Activated CD4-positive, alpha-beta T cell treated with anti-CD3 and anti-CD28 coated beads for 4 hours (primary cell): ENCODE data around the gene MFSD8.
A peak's percentile ranks its signal among the peaks of the same experiment; 100 is the strongest.
"Not testable (repeated sequence)": the region's sequence is repeated elsewhere in the genome, so short reads cannot be mapped to it uniquely, and the experiment has no call there.

ENCODE experiments used
- DNase-seq, 2 donors: peaks; one replicate each; pipeline ENCODE4 v3.0.0-alpha.2; 2020

Gene MFSD8

GRCh38 chr4:127930175-127930574 is 34.8 kb downstream of the MFSD8 start:
- no peak for DNase-seq

DNA sequence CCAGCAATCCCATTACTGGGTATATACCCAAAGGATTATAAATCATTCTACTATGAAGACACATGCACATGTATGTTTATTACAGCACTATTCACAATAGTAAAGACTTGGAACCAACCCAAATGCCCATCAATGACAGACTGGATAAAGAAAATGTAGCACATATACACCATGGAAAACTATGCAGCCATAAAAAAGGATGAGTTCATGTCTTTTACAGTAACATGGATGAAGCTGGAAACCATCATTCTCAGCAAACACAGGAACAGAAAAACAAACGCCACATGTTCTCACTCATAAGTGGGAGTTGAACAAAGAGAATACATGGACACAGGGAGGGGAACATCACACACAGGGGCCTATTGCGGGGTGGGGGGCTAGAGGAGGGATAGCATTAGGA is 39.3 kb downstream of the MFSD8 start:
- DNase-seq, result not testable (repeated sequence)

DNA sequence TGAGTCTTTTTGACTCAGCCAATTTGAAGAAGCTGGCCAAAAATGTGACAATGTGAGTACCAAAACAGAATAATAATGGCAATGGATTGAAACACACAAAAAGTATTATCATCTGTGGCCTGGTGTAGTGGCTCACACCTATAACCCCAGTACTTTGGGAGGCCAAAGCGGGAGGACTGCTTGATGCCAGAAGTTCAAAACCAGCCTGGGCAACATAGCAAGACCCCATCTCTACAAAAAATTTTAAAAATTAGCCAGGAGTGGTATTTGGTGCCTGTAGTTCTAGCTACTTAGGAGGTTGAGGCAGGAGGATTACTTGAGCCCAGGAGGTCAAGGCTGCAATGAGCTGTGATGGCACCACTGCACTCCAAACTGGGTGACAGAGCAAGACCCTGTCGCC is 42.7 kb downstream of the MFSD8 start:
- DNase-seq, result no peak

DNA sequence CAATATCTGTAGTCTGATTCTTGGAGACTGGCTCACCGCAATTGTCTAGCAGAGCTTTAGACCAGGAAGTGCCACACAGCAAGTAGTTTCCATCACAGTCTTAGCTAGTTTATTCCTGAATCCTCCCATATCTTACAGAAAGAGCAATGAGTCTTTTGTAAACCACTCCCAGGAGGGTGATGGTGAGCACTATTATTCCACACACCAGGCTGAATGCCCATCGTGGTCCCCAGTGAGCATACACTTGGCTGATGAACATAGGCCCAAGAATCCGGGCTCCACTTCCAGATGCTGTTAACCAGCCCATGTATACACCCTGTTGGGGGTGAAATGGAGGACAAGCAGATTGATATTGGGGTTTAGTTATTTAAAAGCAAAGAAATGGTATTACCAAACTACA is 44.5 kb downstream of the MFSD8 start:
- no peak for DNase-seq

DNA sequence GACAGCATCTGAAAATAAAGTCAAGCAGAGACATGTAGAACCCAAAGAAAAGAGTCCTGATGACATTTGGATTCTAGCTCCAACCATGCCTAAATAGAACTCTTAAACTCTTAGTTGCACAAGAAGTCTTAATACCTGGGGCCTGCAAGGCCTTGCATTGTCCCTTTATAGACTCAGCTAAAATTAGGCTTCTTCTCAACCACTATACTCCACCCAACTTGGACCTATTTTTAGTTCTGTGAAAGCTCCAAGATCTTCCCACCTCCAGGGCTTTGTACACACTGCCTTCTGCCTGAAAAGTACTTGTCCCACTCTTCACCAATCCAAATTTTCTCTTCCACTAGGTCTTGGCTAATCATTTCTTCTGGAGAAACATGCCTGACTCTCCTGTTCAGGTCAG is 47.8 kb downstream of the MFSD8 start:
- DNase-seq, result no peak

DNA sequence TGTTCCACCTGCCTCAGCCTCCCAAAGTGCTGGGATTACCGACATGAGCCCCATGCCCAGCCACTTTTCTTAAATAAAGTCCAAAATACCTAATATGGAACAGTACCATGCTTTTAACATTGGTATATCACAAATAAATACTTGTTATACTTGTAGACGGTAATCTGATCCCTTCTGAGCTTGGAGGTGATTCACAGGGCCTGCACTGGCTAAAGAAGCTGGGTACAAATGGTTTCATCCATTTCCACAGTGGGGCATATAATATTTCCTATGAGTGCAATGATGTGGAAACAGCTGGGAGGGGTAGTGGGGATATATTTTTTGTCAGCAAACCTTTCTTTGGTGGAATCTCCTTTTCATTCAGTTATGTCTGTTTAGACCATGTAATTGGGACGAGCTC is 48.5 kb downstream of the MFSD8 start:
- DNase-seq, result no peak

DNA sequence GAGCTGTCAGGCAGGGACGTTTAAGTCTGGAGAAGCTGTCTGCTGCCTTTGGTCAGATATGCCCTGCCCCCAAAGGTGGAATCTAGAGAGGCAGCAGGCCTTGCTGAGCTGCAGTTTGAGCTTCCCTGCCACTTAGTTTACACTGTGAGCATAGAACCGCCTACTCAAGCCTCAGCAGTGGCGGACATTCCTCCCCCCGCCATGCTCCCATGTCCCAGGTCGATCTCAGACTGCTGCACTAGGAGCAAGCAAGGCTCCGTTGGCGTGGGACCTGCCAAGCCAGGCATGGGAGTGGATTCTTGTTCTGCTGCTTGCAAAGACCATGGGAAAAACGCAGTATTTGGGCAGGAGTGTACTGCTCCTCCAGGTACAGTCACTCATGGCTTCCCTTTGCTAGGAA is 59.9 kb downstream of the MFSD8 start:
- no peak for DNase-seq

DNA sequence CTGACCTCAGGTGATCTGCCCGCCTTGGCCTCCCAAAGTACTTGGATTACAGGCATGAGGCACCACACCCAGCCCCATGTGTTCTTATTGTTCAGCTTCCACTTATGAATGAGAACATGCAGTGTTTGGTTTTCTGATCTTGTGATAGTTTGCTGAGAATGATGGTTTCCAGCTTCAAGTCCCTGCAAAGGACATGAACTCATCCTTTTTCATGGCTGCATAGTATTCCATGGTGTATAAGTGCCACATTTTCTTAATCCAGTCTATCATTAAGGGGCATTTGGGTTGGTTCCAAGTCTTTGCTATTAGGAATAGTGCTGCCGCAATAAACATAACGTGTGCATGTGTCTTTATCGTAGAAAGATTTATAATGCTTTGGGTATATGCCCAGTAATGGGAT is 65.3 kb downstream of the MFSD8 start:
- DNase-seq, result not testable (repeated sequence)

DNA sequence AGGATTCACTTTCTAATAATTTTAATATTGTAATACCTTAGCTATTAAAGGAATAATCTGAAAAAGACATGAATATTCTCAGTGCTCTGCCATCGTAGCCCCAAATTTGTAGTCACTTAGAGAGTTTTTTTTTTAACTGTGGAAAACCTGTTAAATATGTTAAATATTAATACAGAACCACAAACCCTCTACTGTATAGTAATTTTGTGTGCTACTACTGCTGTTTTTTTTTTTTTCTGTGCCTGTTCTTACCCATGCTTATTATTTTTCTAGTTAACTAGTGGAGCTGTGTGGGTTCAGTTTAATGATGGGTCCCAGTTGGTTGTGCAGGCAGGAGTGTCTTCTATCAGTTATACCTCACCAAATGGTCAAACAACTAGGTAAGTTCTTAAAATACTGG is 68.4 kb downstream of the MFSD8 start:
- DNase-seq, result no peak

DNA sequence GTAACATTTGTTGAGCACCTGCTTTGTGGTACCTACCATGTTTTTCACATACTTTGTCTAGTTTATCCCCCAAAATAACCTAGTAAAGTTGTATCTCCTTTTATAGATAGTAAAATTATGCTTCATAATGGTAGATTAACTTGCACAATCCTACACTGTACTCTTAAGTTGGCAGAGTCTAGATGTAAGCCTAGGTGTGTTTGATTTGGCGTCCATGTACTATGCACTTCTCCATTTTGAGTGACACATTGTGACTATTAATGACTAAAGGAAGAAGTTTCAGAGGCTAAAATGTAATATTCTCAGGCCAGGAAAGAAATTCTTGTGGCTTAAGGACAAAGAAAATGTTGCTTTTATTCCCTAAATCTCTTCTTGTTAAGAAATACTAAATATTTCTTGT is 68.9 kb downstream of the MFSD8 start:
- DNase-seq, result no peak

GRCh38 chr4:127889903-127890302 is 75.1 kb downstream of the MFSD8 start:
- no peak for DNase-seq

DNA sequence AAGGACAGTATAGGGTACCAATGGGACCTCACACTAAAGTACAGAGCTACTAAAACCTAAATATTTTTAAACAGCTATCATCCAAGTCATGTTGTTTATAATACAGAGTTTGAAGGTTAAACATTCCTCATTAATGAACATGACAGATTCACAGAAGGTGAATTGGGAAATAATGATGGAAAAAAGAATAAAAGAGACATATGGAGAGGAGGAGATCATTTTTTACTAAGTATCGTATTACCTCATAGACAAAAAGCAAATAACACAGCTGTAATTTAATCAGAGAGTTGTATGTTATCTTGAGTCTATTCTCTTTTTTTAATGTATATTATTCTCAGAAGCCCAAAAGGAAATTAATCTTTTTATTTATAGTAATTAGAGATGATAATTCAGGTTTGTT is 76.4 kb downstream of the MFSD8 start:
- no peak for DNase-seq

DNA sequence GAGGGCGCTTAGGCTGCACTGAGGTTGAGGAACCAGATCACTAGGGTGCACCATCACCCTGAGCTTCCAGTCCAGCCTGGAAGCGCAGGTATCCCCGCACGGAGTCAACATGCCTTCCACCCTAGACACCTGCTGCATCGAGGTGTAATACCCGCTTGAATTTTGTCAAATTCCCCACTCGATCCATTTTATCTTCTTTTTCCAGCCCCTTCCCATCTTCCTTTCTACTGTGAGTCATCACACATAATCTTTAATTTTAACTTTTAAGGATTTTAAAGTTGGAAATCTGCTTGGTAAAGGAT is 83.5 kb downstream of the MFSD8 start:
- peak in 1 of 2 donors; percentile 6 for DNase-seq

- peak; percentile 91 to 92 for DNase-seq
Observed at GRCh38 chr4:127880763-127881562, 84.0 kb downstream of the MFSD8 start, which contains the start of gene PLK4. Gene PLK4 (plus strand): TSS chr4:127880893. CDS start chr4:127881135, 242 bp downstream.

GRCh38 chr4:127875791-127876190 is 89.2 kb downstream of the MFSD8 start:
- no peak for DNase-seq

- DNase-seq, result no peak
Observed at GRCh38 chr4:127870688-127871087, 94.3 kb downstream of the MFSD8 start.

GRCh38 chr4:127870281-127870680 is 94.7 kb downstream of the MFSD8 start:
- no peak for DNase-seq

DNA sequence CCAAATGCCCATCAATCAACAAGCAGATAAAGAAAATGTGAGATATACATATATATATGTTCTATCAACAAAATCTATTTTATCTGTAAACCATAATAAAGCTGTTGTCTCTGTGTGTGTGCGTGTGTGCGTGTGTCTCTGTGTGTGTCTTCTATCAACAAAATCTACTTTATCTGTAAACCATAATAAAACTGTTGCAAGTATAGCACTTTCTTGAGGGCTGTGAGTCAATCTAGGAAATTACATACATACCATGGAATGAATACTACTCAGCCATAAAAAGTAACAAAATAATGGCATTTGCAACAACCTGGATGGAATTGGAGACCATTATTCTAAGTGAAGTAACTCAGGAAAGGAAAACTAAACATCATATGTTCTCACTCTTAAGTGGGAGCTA is 96.8 kb downstream of the MFSD8 start:
- DNase-seq, result no peak
